GM20000 (cell line): ENCODE data around the gene DYRK1B.

ENCODE experiments used
- DNase-seq: peaks from one replicate; pipeline ENCODE4 v3.0.0; 2012; ENCODE audit warnings: low spot score
- CTCF ChIP-seq: IDR thresholded peaks from 2 replicates; pipeline ENCODE4 v1.5.1; 2012; ENCODE audit warnings: mild to moderate bottlenecking, control low read depth; ENCODE audit errors: extremely low read depth, missing control alignments

The DYRK1B gene

GRCh38 chr19:39832341-39833083 lies 1.4 kb downstream of the DYRK1B start:
- DNase-seq, result no peak

GRCh38 chr19:39831679-39832078 lies 2.3 kb downstream of the DYRK1B start:
- TF ChIP-seq CTCF, result no peak
- DNase-seq, result no peak

More at GRCh38 chr19:39832341-39833083, 1.4 kb downstream of the DYRK1B start:
- TF ChIP-seq CTCF, result no peak

GRCh38 chr19:39830847-39831246 lies 3.1 kb downstream of the DYRK1B start:
- DNase-seq, result no peak
- TF ChIP-seq CTCF, result no peak

- TF ChIP-seq CTCF, result no peak
- DNase-seq, result no peak
Measured at GRCh38 chr19:39830406-39830805, 3.6 kb downstream of the DYRK1B start.

GRCh38 chr19:39829702-39830275 lies 4.2 kb downstream of the DYRK1B start:
- DNase-seq, result no peak
- TF ChIP-seq CTCF, result no peak

GRCh38 chr19:39828654-39829032 lies 5.3 kb downstream of the DYRK1B start:
- TF ChIP-seq CTCF, result no peak
- no peak for DNase-seq

- DNase-seq, result no peak
- TF ChIP-seq CTCF, result no peak
Measured at GRCh38 chr19:39828015-39828653, 5.8 kb downstream of the DYRK1B start.
